ENCODE measurements around the gene ETFB. TPM values are rescaled to one million over a fixed set of nuclear protein-coding genes. Genes with fewer than 3 reads are reported as not detected.

The ETFB gene
- total and polyA plus RNA-seq, 4 donors = 129 to 713 (median 467) TPM

DNA sequence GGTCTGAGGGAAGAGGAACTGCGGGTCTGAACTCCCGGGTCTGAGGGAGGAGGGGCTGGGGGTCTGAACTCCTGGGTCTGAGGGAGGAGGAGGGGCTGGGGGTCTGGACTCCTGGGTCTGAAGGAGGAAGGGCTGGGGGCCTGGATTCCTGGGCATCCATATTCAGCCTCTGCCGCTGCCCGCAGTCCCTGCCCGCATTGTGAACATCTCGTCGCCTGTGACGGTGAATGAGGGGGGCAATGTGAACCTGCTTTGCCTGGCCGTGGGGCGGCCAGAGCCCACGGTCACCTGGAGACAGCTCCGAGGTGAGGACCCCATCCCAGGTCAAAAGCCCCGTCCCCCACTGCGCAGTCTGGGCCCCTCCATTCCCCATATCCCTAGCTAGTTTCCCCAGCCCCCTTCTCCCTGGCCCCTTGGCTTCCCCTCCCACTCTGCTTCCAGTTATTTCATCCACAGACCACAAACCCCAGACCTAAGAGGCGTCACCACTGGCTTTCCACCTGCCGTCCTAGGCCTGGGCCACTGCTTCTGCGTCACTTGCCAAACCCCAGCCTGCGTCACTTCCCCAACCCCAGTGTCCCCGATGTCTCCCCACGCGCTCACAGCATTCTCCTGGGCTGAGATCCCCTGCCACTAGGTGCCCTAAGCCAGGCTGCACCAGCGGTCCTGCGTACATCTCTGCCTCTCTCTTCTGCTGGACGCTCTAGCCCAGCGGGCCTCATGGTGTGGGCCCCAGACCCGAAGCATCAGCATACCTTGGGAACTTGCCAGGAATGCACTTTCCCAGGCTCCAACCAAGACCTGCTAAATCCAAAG lies 40.8 kb downstream of the ETFB start:
- Histone ChIP-seq H3K9me3 (ENCODE audit: control insufficient read depth in 4 of 4, low read length in 3 of 4) (no peaks in the 10 kb centered on the region), H3K27me3 (ENCODE audit: control insufficient read depth in 4 of 4, insufficient read depth in 4 of 4, low read length in 3 of 4) (peaks cover 0 to 4% (median 0%) of the 10 kb centered on the region in 4 donors), H3K27ac (ENCODE audit: low read depth in 1 of 2, low read length in 2 of 2) (peak overlapping the region in 1 of 2 donors; percentile 3), H3K4me1 (ENCODE audit: control insufficient read depth in 4 of 4, insufficient read depth in 4 of 4, low read length in 3 of 4) (peaks cover 0 to 9% (median under 1%) of the 10 kb centered on the region in 4 donors), H3K36me3 (ENCODE audit: control insufficient read depth in 4 of 4, insufficient read depth in 3 of 4, low read depth in 1 of 4, low read length in 3 of 4) (no peaks in the 10 kb centered on the region), H3K9ac (ENCODE audit: low read depth in 1 of 2, low read length in 2 of 2) (no peak overlapping the region), H3K4me3 (ENCODE audit: low read depth in 1 of 3, low read length in 3 of 3) (no peak overlapping the region)
- TF ChIP-seq JUND (IDR thresholded peaks at IDR 0.05) (no peak), FOXA1 (IDR thresholded peaks at IDR 0.05) (no peak), YY1 (IDR thresholded peaks at IDR 0.05) (no peak), RAD21 (IDR thresholded peaks at IDR 0.05) (no peak), EGR1 (IDR thresholded peaks at IDR 0.05; ENCODE audit: low read depth in 2 of 2) (no peak), RXRA (IDR thresholded peaks at IDR 0.05) (no peak), NR2F2 (IDR thresholded peaks at IDR 0.05) (no peak), HNF4A (conservative IDR thresholded peaks at IDR 0.05) (no peak), GABPA (IDR thresholded peaks at IDR 0.05 in 1 of 2, conservative IDR thresholded peaks at IDR 0.05 in 1 of 2) (no peak), HNF4G (IDR thresholded peaks at IDR 0.05) (no peak), FOXA2 (IDR thresholded peaks at IDR 0.05) (no peak), TAF1 (conservative IDR thresholded peaks at IDR 0.05) (no peak), SP1 (IDR thresholded peaks at IDR 0.05) (no peak)
- TF ChIP-seq, protein P1, sequence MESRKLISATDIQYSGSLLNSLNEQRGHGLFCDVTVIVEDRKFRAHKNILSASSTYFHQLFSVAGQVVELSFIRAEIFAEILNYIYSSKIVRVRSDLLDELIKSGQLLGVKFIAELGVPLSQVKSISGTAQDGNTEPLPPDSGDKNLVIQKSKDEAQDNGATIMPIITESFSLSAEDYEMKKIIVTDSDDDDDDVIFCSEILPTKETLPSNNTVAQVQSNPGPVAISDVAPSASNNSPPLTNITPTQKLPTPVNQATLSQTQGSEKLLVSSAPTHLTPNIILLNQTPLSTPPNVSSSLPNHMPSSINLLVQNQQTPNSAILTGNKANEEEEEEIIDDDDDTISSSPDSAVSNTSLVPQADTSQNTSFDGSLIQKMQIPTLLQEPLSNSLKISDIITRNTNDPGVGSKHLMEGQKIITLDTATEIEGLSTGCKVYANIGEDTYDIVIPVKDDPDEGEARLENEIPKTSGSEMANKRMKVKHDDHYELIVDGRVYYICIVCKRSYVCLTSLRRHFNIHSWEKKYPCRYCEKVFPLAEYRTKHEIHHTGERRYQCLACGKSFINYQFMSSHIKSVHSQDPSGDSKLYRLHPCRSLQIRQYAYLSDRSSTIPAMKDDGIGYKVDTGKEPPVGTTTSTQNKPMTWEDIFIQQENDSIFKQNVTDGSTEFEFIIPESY (IDR thresholded peaks at IDR 0.05) = no peak
- TF ChIP-seq, protein P2, sequence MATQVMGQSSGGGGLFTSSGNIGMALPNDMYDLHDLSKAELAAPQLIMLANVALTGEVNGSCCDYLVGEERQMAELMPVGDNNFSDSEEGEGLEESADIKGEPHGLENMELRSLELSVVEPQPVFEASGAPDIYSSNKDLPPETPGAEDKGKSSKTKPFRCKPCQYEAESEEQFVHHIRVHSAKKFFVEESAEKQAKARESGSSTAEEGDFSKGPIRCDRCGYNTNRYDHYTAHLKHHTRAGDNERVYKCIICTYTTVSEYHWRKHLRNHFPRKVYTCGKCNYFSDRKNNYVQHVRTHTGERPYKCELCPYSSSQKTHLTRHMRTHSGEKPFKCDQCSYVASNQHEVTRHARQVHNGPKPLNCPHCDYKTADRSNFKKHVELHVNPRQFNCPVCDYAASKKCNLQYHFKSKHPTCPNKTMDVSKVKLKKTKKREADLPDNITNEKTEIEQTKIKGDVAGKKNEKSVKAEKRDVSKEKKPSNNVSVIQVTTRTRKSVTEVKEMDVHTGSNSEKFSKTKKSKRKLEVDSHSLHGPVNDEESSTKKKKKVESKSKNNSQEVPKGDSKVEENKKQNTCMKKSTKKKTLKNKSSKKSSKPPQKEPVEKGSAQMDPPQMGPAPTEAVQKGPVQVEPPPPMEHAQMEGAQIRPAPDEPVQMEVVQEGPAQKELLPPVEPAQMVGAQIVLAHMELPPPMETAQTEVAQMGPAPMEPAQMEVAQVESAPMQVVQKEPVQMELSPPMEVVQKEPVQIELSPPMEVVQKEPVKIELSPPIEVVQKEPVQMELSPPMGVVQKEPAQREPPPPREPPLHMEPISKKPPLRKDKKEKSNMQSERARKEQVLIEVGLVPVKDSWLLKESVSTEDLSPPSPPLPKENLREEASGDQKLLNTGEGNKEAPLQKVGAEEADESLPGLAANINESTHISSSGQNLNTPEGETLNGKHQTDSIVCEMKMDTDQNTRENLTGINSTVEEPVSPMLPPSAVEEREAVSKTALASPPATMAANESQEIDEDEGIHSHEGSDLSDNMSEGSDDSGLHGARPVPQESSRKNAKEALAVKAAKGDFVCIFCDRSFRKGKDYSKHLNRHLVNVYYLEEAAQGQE (IDR thresholded peaks at IDR 0.05) = no peak
- TF ChIP-seq, protein P3, sequence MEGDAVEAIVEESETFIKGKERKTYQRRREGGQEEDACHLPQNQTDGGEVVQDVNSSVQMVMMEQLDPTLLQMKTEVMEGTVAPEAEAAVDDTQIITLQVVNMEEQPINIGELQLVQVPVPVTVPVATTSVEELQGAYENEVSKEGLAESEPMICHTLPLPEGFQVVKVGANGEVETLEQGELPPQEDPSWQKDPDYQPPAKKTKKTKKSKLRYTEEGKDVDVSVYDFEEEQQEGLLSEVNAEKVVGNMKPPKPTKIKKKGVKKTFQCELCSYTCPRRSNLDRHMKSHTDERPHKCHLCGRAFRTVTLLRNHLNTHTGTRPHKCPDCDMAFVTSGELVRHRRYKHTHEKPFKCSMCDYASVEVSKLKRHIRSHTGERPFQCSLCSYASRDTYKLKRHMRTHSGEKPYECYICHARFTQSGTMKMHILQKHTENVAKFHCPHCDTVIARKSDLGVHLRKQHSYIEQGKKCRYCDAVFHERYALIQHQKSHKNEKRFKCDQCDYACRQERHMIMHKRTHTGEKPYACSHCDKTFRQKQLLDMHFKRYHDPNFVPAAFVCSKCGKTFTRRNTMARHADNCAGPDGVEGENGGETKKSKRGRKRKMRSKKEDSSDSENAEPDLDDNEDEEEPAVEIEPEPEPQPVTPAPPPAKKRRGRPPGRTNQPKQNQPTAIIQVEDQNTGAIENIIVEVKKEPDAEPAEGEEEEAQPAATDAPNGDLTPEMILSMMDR (IDR thresholded peaks at IDR 0.05; ENCODE audit: low read depth, low read length, missing input control) = no peak
- TF ChIP-seq, protein P4, sequence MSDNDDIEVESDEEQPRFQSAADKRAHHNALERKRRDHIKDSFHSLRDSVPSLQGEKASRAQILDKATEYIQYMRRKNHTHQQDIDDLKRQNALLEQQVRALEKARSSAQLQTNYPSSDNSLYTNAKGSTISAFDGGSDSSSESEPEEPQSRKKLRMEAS (IDR thresholded peaks at IDR 0.05) = no peak
- TF ChIP-seq, protein P5, sequence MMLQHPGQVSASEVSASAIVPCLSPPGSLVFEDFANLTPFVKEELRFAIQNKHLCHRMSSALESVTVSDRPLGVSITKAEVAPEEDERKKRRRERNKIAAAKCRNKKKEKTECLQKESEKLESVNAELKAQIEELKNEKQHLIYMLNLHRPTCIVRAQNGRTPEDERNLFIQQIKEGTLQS (IDR thresholded peaks at IDR 0.05) = no peak
- WGBS = 78% methylated on average over 26 of the region's 26 CpGs
- no peak for DNase-seq (ENCODE audit: low spot score)

Data from liver (tissue), 9 donors.